Measurements from ENCODE around the gene DHFR.
"Not testable (repeated sequence)": the region's sequence is repeated elsewhere in the genome, so short reads cannot be mapped to it uniquely, and the experiment has no call there.

Gene DHFR

DNA sequence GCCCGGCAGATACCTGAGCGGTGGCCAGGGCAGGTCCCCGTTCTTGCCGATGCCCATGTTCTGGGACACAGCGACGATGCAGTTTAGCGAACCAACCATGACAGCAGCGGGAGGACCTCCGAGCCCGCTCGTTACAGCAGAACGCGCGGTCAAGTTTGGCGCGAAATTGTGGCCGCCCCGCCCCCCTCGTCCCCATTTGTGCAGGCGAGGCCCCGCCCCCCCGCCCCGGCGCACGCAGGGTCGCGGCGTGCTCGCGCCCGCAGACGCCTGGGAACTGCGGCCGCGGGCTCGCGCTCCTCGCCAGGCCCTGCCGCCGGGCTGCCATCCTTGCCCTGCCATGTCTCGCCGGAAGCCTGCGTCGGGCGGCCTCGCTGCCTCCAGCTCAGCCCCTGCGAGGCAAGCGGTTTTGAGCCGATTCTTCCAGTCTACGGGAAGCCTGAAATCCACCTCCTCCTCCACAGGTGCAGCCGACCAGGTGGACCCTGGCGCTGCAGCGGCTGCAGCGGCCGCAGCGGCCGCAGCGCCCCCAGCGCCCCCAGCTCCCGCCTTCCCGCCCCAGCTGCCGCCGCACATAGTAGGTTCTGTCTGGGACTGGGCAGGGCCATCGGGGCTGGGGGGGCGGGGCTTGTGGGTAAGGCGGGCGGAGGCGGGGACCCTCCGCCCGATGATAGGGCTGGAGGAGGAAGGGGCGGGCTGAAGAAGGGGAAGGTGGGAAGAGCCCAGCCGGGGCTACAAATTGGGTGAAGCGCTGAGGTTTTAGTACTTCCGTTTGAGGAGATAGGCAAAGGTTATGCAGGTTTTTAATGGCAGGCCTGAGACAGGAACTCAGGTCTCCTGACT is at the start of gene DHFR, which contains the start of gene MSH3:
TSS of gene DHFR (minus strand) at position 593 of the 840 bp plus-strand sequence. CDS start at position 99, 494 bp downstream.
TSS of gene MSH3 (plus strand) at position 262 of the 840 bp plus-strand sequence. CDS start at position 338, 76 bp downstream.
- peak; percentile 93 for DNase-seq

DNA sequence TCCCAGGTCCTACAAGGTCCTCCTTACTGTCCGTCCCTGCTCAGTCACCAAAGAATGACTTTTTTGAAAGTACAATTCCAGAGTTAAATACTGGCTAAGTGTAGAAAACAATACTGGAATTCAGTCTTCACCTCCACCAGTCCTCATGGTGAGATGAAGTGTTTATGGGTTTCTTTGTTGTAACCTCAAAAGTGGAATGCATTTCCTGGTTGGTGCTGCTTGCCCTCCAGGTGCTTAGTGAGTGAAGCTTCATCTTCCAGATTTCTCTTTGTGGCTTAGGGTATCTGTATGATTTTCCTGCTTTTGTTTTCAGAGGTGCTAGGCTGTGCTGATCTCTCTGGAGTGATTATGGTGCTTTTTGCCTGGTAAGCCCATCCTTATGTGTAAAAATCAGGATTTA is 49.4 kb upstream of the DHFR start:
- no peak for DNase-seq

DNA sequence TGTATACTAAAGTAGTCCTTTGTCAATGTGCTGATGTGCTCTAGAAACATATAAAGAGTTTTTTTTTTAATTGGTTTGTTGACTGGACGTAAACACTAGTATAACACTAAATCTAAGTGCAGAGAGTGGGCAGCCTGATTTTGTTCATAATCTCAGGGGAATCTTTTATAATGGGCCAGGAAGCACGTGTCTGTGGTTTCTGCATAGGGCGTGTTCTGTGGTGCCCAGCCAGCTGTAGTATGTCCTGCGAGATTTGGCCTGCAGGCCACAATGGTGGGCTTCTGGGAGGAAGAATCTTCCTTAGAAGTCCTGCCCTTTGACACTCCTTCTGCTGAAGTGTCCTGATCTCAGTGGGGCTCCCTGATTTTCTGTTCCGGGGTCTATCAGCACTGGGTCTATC is 49.0 kb upstream of the DHFR start:
- DNase-seq = no peak

DNA sequence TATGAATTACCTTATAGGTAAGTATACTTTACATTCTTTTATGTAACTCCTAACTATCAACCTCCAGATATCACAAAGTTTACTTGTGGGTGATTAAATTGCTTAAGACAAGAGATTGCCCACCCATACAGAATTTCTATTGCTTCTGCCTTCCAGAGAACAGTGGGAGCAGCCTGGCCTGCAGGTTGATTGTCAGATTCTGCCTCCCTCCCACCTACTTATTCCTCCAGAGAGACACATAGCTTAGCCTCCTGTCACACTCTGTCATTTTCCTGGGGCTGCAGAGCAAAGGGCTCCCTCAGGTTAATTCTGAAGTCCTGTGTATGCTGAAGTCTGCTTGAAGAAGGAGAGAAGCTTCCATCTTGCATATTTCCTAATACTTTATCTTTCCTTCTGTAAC is 48.5 kb upstream of the DHFR start:
- no peak for DNase-seq

DNA sequence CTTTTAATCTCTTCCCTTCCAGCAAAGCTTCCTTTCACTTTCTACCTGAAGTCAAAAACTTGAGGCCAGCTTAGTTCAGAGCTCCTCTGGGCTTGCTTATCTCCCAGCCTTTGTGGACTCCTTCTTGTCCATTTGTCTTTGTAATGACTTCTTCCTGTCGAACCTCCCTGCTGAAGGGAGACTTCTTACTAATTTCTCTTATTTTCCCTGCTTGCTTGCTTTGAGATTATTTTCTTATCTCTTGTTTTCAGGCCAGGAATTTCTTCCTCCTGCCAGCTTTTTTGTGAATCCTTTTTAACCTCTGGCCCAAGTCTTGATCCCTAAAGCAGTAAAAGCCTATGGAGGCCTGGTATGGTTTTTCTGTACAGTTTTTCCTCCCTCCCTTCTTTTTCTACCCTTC is 46.8 kb upstream of the DHFR start:
- no peak for DNase-seq

DNA sequence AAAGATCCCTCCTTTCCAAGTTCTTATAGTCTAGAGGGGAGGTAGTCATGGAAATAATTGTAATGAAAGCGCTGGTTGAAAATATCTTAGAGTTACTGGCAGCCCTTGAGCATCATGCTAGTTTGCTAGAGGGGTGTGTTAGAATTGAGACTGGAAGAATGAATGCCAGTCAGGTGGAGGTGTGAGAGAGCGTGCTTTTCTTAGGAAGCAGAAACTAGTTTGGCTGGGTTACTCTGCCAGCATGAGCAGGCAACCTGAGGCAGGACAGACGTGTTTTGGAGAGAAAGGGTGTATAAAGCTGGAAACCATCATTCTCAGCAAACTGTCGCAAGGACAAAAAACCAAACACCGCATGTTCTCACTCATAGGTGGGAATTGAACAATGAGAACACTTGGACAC is 43.6 kb upstream of the DHFR start:
- DNase-seq = no peak

DNA sequence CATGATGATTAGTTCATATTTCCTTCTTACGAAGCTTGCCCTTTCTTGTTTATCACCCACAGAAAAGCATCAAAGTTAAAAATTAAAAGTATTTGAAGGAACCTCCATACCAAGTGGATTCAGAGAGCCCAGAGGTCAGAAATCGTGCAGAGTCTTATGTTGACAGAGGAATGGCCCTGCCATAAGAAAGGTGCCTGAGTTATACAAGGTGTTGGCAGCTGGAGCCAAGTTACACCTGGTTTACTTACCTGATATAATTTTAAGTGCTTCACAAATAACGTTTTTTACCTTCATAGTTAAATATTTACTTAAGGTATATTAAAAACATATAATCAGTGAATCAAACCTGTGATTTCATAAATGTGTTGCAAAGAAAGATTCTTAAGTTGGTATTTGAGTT is 42.3 kb upstream of the DHFR start:
- no peak for DNase-seq

DNA sequence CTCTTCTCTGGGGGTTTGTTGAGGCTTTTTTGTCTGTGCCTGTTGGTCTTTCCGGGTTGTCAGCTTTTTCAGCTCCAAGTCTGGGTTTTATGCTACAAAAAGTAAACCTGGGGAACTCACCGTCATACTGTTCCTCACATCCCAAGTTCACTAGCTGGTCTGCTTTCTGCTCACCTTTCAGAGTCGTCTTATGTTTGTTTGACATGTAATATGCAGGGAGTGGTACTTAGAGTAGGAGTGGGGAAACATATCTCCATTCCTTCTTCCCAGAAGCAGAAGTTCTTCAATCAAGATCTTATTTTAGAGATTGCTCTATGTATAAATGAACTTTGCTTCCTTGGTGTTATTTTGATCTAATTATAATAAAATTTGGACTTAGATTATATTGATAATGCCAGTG is 41.7 kb upstream of the DHFR start:
- DNase-seq = no peak

DNA sequence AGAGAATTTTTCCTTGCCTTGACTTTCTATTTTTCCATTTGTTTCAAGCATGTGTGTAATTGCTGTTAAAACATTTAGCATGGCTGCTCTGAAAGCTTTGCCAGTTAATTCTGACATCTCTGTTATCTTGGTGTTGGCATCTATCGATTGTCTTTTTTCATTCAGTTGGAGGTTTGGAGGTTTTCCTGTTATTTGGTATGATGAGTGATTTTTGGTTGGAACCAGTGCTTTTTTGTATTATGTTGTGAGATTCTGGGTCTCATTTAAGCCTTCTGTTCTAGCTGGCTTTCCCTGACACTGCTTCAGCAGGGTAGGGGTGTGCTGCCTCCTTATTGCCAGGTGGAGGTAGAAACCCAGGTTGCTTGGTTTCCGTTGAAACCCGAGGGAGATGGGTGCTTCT is 40.9 kb upstream of the DHFR start:
- DNase-seq = no peak

DNA sequence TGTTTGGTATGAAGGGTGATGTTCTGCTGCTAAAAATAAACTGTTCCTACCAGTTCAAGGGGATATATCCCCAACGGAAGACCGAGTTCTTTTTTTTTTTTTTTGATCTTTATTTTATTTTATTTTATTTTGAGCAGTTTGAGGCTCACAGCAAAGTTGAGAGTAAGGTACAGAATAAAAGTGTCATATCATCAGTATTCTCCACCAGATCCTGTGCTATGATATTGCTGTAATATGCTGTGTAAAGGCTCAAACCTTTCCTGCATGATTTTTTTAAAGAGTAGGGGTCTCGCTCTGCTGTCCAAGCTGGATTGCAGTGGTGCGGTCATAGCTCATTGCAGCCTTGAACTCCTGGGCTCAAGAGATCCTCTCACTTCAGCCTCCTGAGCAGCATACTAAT is 34.8 kb upstream of the DHFR start:
- DNase-seq = no peak

DNA sequence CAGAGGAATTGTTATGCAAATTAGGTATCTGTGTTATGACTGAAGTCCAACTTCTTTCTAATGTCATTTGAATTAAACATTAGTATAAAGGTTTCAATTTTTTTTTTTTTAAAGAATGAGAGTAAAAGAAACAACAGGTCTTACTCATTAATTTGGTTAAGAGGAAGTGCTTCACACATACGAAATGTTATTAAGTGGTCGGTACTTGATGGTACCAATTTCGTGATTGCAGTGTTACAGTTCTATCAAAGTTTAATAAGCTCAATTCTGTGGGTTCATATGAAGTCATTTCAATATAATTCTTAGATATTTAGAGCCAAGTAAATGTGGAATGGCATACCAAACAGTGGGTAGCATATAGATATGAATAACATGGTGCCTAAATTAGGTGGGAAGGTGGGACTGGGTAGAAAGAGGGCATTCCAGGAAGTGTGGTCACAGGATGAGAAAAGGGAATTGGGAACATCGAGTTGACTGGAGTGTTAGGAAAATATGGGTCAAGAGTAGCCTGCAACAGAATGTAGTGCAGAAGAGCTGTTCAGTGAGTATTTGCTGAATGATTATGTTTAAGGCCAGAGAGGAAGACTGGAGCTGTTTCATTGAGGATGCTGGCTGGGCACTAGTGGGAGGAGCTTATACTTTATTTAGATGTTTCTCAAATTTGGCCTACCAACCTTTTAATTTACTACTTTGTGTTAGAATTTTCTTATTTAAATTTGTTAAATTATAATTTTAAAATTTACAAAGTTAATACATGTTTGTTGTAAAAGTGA is 34.1 kb upstream of the DHFR start:
- no peak for DNase-seq

DNA sequence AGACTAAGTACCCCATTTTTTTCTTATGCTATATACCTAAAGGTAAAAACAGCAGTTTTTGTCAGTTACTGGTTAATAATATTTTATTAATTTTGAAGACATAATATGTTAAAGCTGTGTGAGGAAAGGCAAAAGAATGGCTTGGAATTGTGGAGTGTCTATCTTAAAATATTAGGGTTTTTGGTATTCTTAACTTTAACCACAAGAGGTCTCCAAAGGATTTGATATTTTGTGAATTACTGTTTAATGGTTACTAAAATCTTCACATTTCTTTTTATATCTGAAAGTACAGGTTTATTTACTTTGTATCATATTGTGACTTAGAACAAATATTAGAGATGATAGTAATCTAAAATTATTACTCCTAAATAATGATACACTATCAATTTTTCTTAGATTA is 32.0 kb upstream of the DHFR start:
- peak; percentile 27 for DNase-seq

DNA sequence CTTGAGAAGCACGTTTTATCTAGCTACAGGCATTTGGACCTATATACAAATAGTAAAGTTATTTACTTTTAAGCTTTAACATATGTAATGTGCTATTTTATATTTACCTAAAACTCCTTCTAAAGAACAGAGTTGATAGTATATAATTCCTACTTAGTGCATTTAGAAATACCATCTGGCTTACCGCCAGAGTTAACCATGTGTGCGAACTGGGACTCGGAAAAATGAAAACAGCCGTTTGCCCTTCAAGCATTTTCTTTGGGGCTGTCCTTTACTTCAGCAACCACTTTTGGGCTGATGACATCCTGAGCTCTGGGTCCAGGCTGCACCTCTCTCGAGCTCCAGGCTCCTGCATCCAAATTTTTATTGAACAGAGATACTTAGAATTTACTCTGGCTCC is 21.9 kb upstream of the DHFR start:
- no peak for DNase-seq

DNA sequence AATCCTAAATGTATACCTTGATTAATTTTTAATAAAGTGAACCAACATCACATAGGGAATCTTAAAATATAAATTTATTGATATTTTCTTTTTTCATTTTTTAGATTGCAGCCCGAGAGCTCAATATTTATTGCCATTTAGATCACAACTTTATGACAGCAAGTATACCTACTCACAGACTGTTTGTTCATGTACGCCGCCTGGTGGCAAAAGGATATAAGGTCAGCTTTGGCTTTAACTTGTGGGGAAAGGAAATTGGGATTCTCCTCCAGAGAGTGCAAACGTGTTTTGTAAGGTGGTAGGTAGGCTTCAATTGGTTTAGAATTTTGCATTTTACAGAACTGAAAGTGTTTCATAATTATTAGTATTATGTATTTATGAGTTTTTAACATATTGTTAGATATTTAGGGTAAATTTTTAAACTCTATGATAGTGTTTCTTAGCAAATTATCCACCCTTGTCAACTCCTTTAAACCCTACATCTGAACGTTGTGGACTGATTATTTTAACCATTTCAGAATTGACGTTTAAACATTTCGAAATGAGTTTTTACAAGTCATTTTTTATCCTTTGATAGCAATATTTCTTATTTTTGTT is 17.5 kb upstream of the DHFR start:
- peak; percentile 74 for DNase-seq

DNA sequence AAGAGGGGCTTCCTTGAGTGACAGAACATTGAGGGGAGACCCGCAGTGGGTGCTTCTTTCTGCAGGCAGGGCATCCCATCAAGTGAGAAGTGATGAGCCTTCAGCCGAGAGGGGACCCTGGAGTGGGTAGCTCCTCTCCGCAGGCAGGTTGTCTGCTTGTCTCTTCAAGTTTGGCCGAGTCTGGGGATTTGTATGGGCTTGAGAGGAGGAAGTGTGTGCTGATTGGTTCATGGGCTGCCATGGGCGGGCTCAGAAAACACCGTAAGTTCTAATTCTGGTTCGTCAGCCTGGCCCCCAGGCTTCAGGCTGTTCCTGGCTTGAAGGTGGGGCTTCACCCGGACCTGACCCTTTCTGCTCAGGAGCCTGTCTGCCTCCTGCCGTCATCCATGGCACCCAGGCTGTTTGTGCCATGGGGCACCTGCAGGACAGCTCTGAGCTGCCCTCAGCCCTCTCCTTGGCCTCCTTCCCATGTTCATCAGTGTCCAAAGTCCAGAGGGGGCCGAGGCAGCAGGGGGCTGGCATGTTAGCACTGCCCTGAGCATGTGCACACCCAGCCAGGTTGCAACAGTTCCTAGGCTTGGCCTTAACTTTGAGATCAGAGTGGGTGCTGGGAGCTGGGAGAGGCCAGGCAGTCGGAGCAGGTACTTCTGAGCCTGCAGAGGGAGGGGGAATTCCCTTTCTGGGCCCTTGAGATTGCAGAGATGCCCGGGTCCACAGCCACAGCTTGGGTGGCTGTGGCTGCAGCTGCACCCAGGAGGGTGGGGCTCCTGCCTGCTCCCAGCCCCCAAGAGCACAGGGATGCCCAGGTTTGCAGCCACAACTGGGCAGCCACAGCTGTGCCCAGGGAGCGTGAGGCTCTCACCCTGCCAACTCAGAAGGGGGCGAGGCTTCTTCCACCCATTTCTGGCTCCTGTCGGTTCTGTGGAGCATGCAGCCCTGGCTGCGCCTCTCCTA is 13.5 kb upstream of the DHFR start:
- no peak for DNase-seq

DNA sequence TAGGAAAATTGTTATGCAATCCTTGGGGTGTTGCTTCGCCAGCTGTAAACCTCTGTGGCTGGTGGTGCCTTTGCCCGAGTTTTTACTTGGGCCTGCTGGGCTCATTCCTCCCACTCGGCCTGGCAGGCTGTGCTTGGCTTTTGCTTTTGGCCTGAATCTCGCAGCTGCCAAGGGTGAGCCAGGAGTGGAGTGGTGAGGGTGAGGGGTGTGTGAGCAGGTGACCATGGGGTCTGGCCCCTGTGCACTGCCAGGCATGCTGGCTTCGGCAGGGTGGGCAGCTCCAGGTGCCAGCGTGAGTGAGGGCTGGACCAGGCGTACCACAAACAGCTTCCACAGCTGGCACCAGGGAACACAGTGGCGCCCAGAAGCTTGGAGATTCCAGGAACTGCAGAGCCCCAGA is 12.6 kb upstream of the DHFR start:
- DNase-seq = no peak

DNA sequence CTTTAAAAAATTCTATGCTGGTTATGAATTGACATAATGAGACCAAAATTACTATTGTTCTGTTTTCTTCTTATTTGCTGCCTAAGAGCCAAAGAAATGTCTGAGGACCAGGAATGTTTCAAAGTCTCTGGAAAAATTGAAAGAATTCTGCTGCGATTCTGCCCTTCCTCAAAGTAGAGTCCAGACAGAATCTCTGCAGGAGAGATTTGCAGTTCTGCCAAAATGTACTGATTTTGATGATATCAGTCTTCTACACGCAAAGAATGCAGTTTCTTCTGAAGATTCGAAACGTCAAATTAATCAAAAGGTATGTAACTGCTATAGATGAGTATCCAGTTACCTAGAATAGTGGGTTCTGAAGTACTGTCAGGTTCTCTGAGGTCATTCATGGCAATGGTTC is 10.3 kb upstream of the DHFR start:
- no peak for DNase-seq

DNA sequence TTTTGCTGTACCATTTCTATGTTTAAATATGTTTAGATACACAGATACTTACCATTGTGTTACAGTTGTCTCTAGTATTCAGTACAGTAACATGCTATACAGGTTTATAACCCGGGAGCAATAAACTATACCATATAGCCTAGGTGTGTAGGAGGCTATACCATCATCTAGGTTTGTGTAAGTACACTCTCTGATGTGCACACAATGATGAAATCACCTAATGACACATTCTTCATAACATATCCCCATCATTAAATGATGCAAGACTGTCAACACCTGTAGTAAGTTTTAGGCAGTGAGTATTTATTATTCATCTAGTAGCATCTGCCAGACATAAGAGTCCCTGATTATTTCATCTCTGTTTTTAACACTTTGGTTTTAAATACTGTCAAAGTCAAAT is 7.3 kb upstream of the DHFR start:
- DNase-seq = no peak

DNA sequence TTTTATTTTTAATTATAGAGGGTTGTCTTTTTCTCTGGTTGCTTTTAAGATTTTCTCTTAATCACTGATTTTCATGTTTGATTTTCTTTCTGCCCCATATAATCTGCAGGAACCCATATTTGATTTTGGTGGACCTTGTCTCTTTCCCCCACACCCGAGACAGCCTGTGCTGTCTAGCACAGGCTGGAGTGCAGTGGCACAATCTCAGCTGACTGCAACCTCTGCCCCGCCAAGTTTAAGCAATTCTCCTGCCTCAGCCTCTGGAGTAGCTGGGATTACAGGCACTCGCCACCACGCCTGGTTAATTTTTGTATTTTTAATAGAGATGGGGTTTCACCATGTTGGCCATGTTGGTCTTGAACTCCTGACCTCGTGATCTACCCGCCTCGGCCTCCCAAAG is 5.9 kb upstream of the DHFR start:
- not testable (repeated sequence) for DNase-seq

DNA sequence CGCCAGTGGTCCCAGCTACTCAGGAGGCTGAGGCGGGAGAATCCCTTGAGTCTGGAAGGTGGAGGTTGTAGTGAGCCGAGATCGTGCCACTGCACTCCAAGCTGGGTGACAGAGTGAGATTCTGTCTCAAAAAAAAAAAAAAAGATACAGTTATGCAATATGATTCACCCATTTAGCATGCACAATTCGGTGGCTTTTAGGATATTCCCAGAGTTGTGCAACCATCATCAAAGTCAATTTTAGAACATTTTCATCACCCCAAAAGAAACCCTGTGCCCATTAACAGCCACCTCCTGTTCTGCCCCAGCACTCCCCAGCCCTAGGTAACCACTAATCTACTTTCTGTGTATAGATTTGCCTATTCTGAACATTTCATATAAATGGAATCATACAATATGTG is 4.3 kb upstream of the DHFR start:
- peak; percentile 42 for DNase-seq

DNA sequence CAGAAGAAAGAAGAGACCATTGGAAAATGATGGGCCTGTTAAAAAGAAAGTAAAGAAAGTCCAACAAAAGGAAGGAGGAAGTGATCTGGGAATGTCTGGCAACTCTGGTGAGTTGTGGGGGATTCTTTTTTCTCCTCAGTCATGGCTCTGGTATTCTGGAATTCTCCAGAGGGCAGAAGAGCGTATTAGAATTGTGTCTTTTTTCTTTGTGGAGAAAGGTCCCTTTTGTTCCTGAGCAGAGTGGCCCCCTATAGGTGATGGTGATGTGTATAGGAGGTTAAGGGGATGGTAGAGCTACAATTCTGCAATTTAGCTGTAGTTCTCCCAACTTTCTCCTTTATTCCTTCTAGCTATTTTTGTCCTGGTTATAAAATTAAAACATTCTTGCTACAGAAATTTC is 1.6 kb upstream of the DHFR start:
- no peak for DNase-seq

DNA sequence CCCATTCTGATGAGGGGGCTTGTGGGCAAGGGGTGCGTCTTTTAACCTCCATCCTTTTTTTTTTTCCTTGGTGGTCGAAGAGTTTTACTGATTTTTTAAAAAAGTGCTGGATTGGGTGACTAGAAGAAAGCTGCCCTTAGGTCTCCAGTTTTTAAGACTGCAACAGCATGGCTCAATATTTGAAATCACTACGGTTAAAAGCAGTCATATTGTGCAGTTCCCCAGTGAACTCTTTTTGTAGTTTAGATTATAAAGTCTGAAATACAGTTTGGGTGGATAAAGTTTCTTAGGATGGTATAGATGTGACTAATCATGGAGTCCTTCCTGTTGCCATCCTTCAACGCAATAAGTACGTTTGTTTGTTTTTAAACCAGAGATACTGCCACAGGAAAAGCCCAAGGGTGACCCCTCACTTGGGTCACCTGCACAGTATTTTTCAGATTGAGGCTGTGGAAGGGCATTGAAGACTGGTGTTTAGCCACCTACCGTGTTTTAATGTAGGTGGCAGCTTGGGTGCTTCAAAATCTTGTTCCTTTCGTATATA is 520 bp upstream of the DHFR start:
- DNase-seq = peak; percentile 2

DNA sequence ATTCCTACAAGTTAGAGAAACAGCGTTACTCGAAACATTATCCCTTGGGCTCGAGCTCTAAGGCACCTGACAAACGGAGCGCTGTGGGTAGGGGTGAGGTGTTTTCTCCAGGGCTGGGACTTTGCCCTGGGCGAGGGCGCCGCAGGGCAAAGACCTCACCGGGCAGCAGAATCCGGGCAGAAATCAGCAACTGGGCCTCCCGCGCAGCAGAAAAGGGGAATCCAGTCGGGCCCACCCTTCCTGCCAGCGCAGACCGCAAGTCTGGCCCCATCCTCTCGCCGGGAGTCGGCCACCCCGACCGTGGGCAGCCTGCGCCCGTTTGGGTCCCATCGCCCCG is 761 bp downstream of the DHFR start:
- DNase-seq = peak; percentile 7
